Measurements from ENCODE around the gene RASAL2. TPM values are rescaled to one million over a fixed set of nuclear protein-coding genes. Genes with fewer than 3 reads are reported as not detected.

RASAL2 gene
- total RNA-seq, 1 experiment from 2014 or later, result 56.9 TPM

- CTCF ChIA-PET, result interaction anchor here (0.7 to 2.8 kb wide), 8 partner anchors 9 to 188 kb away, joined by 3 to 7 read pairs (median 3); no protein-coding TSS in a partner anchor
- no peaks in the 10 kb centered on the region for H3K27me3 Mint-ChIP-seq (ENCODE audit: insufficient read depth, unreplicated experiment)
- DNase-seq (ENCODE audit: unreplicated experiment), result no peak
- H3K4me1 Mint-ChIP-seq (ENCODE audit: insufficient read depth, unreplicated experiment), result peaks cover 44% of the 10 kb centered on the region
- POLR2A ChIA-PET, result interaction anchor here (1.1 to 2.4 kb wide), 3 partner anchors 10 to 51 kb away, joined by 3 to 7 read pairs (median 6); partner anchors contain the start of gene RASAL2
- TF ChIP-seq CTCF (IDR thresholded peaks at IDR 0.05; ENCODE audit: unreplicated experiment), result no peak
- H3K36me3 Mint-ChIP-seq (ENCODE audit: insufficient read depth, unreplicated experiment), result peaks cover 4% of the 10 kb centered on the region
- BruUV-seq (replicated peaks), result no TSS peak
- intact Hi-C loops (cut with micrococcal nuclease), result no loop called here
- no peak overlapping the region for H3K27ac Mint-ChIP-seq (ENCODE audit: low read depth, unreplicated experiment)
- H3K9me3 Mint-ChIP-seq (ENCODE audit: unreplicated experiment), result peaks cover 6% of the 10 kb centered on the region
- no peak overlapping the region for H3K4me3 Mint-ChIP-seq (ENCODE audit: unreplicated experiment)
Observed at GRCh38 chr1:178146436-178146835, 52.5 kb downstream of the RASAL2 start.

GRCh38 chr1:178150610-178151009 is 56.7 kb downstream of the RASAL2 start:
- ChIA-PET POLR2A (interaction anchor here (1.2 to 1.4 kb wide), 2 partner anchors 24 to 25 kb away, joined by 3 to 4 read pairs; no protein-coding TSS in a partner anchor), CTCF (no interaction called here)
- Mint-ChIP-seq H3K4me3 (ENCODE audit: unreplicated experiment) (no peak overlapping the region), H3K27me3 (ENCODE audit: insufficient read depth, unreplicated experiment) (no peaks in the 10 kb centered on the region), H3K9me3 (ENCODE audit: unreplicated experiment) (no peaks in the 10 kb centered on the region), H3K27ac (ENCODE audit: low read depth, unreplicated experiment) (peak overlapping the region; percentile 42), H3K4me1 (ENCODE audit: insufficient read depth, unreplicated experiment) (peaks cover 37% of the 10 kb centered on the region), H3K36me3 (ENCODE audit: insufficient read depth, unreplicated experiment) (no peaks in the 10 kb centered on the region)
- no peak for TF ChIP-seq CTCF (IDR thresholded peaks at IDR 0.05; ENCODE audit: unreplicated experiment)
- no TSS peak for BruUV-seq (replicated peaks)
- DNase-seq (ENCODE audit: unreplicated experiment), result no peak
- intact Hi-C loops (cut with micrococcal nuclease), result no loop called here

- ChIA-PET POLR2A (interaction anchor here (0.6 to 2.5 kb wide), 5 partner anchors 8 to 69 kb away, joined by 3 to 11 read pairs (median 4); partner anchors contain the start of gene RASAL2), CTCF (interaction anchor here (0.6 to 1.8 kb wide), 6 partner anchors 18 to 125 kb away, joined by 3 to 6 read pairs (median 3); partner anchors contain the start of gene RASAL2)
- peak overlapping the region; percentile 92 for H3K27ac Mint-ChIP-seq (ENCODE audit: low read depth, unreplicated experiment)
Observed at GRCh38 chr1:178151831-178152230, 57.9 kb downstream of the RASAL2 start.

More at GRCh38 chr1:178151831-178152230, 57.9 kb downstream of the RASAL2 start:
- H3K4me3 Mint-ChIP-seq (ENCODE audit: unreplicated experiment), result no peak overlapping the region
- DNase-seq (ENCODE audit: unreplicated experiment), result peak; percentile 53
- H3K9me3 Mint-ChIP-seq (ENCODE audit: unreplicated experiment), result no peaks in the 10 kb centered on the region
- H3K27me3 Mint-ChIP-seq (ENCODE audit: insufficient read depth, unreplicated experiment), result no peaks in the 10 kb centered on the region
- TF ChIP-seq CTCF (IDR thresholded peaks at IDR 0.05; ENCODE audit: unreplicated experiment), result no peak
- no TSS peak for BruUV-seq (replicated peaks)
- H3K36me3 Mint-ChIP-seq (ENCODE audit: insufficient read depth, unreplicated experiment), result no peaks in the 10 kb centered on the region
- intact Hi-C loops (cut with micrococcal nuclease), result no loop called here
- H3K4me1 Mint-ChIP-seq (ENCODE audit: insufficient read depth, unreplicated experiment), result peaks cover 43% of the 10 kb centered on the region

Measured in MCF 10A (cell line).